ENCODE measurements around the gene CEP112. TPM values are rescaled to one million over a fixed set of nuclear protein-coding genes. Genes with fewer than 3 reads are reported as not detected.

Gene CEP112
- total and polyA plus RNA-seq, 2 of the 4 experiments (the other 2 are of a cell fraction), result 2.5 to 5.6 TPM

DNA sequence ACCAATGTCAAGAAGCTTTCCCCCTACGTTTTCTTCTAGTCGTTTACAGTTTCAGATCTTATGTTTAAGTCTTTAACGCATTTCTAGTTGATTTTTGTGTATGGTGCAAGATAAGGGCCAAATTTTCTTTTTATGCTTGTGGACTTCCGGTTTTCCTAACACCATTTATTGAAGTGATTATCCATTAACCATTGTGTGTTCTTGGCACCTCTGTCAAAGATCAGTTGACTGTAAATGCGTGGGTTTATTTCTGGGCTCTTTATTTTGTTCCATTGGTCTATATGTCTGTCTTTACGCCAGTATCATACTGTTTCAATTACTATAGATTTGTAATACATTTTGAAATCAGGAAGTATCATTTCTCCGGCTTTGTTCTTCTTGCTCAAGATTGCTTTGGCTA lies 49.5 kb downstream of the CEP112 start:
- Histone ChIP-seq H3K9ac (ENCODE audit: low read depth, low read length) (no peak overlapping the region), H2AK5ac (ENCODE audit: low read depth, low read length) (no peak overlapping the region), H3K4me2 (ENCODE audit: low read depth, low read length) (no peak overlapping the region), H4K5ac (ENCODE audit: low read depth, low read length) (no peak overlapping the region), H3K79me1 (ENCODE audit: low read depth in 1 of 2, low read length in 2 of 2) (no peaks in the 10 kb centered on the region), H3K4me1 (ENCODE audit: control insufficient read depth, insufficient read depth, low read length) (no peaks in the 10 kb centered on the region), H4K20me1 (ENCODE audit: insufficient read depth, low read length) (no peaks in the 10 kb centered on the region), H2BK15ac (ENCODE audit: low read depth, low read length) (no peak overlapping the region), H3K36me3 (ENCODE audit: control insufficient read depth, insufficient read depth, low read length) (no peaks in the 10 kb centered on the region), H2BK5ac (ENCODE audit: low read depth, low read length, poor library complexity, severe bottlenecking) (no peak overlapping the region), H2BK20ac (ENCODE audit: low read depth, low read length) (no peak overlapping the region), H3K18ac (ENCODE audit: low read depth, low read length) (no peak overlapping the region), H3K27ac (ENCODE audit: insufficient read depth, low read length) (no peak overlapping the region), H3K9me3 (ENCODE audit: control insufficient read depth, insufficient read depth, low read length) (no peaks in the 10 kb centered on the region), H3K9me1 (ENCODE audit: insufficient read depth, low read length) (no peaks in the 10 kb centered on the region), H3K14ac (replicated peaks; ENCODE audit: low read depth, low read length) (no peak overlapping the region), H3K23ac (ENCODE audit: low read depth, low read length) (no peak overlapping the region), H3K56ac (ENCODE audit: extremely low read depth, insufficient read depth, low read length) (no peak overlapping the region), H4K8ac (ENCODE audit: low read depth in 2 of 2, low read length in 2 of 2) (no peak overlapping the region), H2BK120ac (ENCODE audit: low read depth, low read length) (no peak overlapping the region), H3K27me3 (ENCODE audit: control insufficient read depth, insufficient read depth, low read length) (no peaks in the 10 kb centered on the region), H3K4me3 (ENCODE audit: insufficient read depth, low read depth, low read length) (no peak overlapping the region), H2AK9ac (replicated peaks; ENCODE audit: low read depth, low read length, poor library complexity) (no peak overlapping the region), H4K91ac (ENCODE audit: insufficient read depth, low read depth, low read length) (no peak overlapping the region), H2AFZ (replicated peaks; ENCODE audit: low read length, poor library complexity) (no peak overlapping the region), H3K4ac (ENCODE audit: low read depth, low read length) (no peak overlapping the region)
- intact Hi-C loops (cut with micrococcal nuclease) (no loop called here), in situ Hi-C loops (cut with MboI; ENCODE audit: low sequenced_read_pairs) (no loop called here), dilution Hi-C loops (cut with HindIII; ENCODE audit: low sequenced_read_pairs, unreplicated experiment) (no loop called here)
- ChIA-PET CTCF (no interaction called here), POLR2A (ENCODE audit: unreplicated experiment) (no interaction called here)
- TF ChIP-seq MXI1 (IDR thresholded peaks at IDR 0.05; ENCODE audit: borderline replicate concordance, low read depth, low read length) (no peak), NFE2L2 (IDR thresholded peaks at IDR 0.05; ENCODE audit: low read depth, low read length) (no peak)
- no peak for DNase-seq
- no peak for ATAC-seq (ENCODE audit: low read depth)
- BruUV-seq (replicated peaks), result no TSS peak
- no CpG with 5 or more reads among the region's 7 CpGs for WGBS, 2 experiments (ENCODE audit: extremely low coverage in 2 of 2, insufficient read length in 1 of 2)

Data from IMR-90 (cell line).